ENCODE results near the gene OSBPL1A.

GRCh38 chr18:24344509-24344908 is 53.1 kb downstream of the OSBPL1A start:
- TF ChIP-seq, protein P1, sequence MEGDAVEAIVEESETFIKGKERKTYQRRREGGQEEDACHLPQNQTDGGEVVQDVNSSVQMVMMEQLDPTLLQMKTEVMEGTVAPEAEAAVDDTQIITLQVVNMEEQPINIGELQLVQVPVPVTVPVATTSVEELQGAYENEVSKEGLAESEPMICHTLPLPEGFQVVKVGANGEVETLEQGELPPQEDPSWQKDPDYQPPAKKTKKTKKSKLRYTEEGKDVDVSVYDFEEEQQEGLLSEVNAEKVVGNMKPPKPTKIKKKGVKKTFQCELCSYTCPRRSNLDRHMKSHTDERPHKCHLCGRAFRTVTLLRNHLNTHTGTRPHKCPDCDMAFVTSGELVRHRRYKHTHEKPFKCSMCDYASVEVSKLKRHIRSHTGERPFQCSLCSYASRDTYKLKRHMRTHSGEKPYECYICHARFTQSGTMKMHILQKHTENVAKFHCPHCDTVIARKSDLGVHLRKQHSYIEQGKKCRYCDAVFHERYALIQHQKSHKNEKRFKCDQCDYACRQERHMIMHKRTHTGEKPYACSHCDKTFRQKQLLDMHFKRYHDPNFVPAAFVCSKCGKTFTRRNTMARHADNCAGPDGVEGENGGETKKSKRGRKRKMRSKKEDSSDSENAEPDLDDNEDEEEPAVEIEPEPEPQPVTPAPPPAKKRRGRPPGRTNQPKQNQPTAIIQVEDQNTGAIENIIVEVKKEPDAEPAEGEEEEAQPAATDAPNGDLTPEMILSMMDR (IDR thresholded peaks at IDR 0.05) = no peak
- no peak for TF ChIP-seq POLR2A (IDR thresholded peaks at IDR 0.05)

Measured in right lobe of liver (tissue), 4 donors.